Subcutaneous adipose tissue (tissue), 4 donors: Measurements from ENCODE around the gene EGLN1. TPM values are rescaled to one million over a fixed set of nuclear protein-coding genes. Genes with fewer than 3 reads are reported as not detected.

Experiments used
- total RNA-seq, 4 donors: library from RNA; depleted of rRNA; stranded (reverse); fragments of >200 nt; gene quantifications; one replicate each; pipeline ENCODE4 v1.1.0, GENCODE V29; 2016
- TF ChIP-seq, protein P1 (sequence below): fragments of 450-650 bp; IDR thresholded peaks from one replicate; pipeline ENCODE4 v1.5.1; 2016; ENCODE audit warnings: low read depth, mild to moderate bottlenecking, control low read depth, antibody characterized with exemption, moderate library complexity

Gene EGLN1
- total RNA-seq, 4 donors from 2014 or later = 30.9 to 50.2 (median 46.5) TPM

DNA sequence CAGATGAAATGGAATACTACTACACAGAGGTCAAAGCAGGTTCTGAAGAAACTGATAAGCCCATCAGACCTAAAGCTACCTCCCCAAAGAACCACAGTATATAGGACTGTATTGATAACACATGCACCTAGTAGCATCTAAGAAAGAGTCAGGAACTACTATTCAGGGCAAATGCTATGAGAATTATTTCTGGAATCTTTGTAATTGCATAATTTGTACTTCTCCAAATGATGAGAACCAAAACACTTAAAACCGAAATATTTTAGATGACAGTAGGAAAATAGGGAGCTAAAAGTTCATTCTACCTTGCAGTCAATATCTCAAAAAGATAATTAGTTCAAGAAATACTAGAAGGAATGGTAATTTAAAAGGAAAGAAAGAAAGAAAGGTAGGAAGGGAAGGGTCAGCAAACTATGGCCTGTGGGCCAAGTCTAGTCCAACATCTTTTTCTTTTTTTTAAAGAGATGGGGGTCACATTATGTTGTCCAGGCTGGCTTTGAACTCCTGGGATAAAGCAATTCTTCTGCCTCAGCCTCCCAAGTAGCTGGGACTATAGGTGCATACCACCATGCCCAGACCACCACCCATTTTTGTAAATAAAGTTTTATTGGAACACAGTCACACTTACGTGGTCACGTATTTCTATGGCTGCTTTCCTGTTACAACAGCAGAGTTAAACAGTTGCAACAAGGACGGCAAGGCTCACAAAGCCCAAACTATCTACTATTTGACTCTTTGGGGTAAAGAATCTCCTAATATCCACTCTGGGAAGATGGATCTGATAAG is 24.0 kb downstream of the EGLN1 start:
- TF ChIP-seq, protein P1, sequence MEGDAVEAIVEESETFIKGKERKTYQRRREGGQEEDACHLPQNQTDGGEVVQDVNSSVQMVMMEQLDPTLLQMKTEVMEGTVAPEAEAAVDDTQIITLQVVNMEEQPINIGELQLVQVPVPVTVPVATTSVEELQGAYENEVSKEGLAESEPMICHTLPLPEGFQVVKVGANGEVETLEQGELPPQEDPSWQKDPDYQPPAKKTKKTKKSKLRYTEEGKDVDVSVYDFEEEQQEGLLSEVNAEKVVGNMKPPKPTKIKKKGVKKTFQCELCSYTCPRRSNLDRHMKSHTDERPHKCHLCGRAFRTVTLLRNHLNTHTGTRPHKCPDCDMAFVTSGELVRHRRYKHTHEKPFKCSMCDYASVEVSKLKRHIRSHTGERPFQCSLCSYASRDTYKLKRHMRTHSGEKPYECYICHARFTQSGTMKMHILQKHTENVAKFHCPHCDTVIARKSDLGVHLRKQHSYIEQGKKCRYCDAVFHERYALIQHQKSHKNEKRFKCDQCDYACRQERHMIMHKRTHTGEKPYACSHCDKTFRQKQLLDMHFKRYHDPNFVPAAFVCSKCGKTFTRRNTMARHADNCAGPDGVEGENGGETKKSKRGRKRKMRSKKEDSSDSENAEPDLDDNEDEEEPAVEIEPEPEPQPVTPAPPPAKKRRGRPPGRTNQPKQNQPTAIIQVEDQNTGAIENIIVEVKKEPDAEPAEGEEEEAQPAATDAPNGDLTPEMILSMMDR = no peak

DNA sequence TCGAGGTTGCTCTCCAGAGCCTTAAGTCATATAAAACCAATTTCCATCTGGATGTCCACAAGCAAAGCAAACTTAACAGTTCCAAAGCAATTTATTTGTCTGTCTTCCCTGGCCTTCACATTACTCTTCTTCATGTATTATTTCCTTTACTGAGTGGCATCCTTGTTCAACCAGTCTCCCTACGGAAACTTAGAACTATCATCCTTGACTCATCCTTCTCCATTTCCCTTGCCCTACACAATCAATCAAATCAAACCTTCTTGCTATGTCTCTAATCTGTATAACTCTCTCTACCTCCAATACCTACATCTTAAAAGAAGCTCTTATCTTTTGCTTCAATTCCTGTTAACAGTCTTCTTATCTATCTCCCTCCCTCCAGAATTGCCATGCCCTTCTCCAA is 25.4 kb downstream of the EGLN1 start:
- TF ChIP-seq, protein P1 = no peak

DNA sequence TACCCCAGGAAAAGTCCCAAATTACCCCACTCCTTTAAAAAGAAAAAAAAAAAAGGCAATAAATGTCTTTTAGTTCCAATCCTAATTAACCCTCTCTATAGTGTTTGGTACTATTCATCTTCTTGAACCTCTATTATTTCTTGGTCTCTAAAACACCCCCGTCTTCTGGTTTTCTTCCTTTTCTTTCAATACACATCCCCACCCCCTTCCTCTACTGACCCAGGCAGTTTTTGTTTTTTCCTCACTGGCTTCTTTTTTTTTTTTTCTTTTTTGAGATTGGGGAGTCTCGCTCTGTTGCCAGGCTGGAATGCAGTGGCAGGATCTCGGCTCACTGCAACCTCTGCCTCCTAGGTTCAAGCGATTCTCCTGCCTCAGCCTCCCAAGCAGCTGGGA is 26.1 kb downstream of the EGLN1 start:
- TF ChIP-seq, protein P1 = no peak

DNA sequence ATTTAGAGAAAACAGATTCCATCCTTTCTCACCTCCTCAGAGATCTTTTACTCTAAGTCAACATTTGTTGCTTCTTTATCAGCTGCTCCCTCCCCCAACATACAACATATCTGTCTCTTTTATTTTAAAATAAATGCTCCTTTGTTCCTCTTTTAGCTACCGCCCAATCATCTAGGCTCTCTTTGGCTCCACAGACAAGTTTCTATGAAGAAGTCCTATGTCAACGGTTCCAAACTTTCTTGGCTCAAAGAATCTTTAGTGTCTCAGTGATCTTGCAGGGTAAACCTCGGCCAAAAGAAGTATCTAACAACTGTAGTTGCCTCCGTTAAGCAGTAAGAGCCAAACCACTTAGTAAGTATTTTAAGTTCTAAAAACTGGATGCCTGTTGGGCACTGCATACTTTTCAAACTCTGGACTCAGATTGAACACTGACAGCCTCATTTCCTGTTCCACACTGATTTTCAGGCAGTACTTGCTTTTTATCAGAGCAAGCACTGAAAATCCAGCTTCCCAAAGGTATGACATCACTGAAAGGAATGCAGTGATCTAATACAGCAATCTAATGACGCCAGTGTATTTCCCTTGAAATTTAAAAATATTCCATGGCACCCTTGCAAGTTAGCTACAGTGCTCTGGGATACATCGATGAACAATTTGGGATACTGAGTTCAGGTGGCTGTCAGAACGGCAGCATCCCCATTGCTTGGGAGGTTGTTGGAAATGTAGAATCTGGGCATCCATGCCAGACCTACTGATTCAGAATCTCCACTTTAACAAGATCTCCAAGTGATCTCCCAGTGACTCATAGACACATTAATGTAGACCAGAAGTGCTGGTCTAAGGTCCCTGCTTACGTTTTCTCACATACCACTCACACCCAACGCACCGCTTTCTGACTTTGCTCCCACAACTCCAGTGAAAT is 26.8 kb downstream of the EGLN1 start:
- TF ChIP-seq, protein P1 = no peak

DNA sequence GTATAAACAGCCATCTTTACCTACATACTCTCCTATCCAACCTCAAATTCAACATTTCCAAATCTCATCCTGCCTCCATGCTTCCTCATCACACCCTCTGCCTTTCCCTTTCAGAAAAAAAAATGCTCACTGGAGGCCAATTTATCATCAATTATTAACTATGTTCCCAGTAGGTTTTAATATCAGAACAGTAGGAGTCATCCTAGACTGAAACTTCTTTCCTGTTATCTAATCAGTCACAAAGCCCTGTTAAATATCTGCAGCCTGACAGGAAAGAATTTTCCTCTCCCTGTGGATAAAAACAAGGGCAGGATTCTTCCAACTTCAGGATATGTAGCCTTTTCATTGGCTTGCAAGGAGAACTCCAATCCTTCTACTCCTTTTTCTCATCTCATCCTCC is 28.4 kb downstream of the EGLN1 start:
- TF ChIP-seq, protein P1 = no peak

DNA sequence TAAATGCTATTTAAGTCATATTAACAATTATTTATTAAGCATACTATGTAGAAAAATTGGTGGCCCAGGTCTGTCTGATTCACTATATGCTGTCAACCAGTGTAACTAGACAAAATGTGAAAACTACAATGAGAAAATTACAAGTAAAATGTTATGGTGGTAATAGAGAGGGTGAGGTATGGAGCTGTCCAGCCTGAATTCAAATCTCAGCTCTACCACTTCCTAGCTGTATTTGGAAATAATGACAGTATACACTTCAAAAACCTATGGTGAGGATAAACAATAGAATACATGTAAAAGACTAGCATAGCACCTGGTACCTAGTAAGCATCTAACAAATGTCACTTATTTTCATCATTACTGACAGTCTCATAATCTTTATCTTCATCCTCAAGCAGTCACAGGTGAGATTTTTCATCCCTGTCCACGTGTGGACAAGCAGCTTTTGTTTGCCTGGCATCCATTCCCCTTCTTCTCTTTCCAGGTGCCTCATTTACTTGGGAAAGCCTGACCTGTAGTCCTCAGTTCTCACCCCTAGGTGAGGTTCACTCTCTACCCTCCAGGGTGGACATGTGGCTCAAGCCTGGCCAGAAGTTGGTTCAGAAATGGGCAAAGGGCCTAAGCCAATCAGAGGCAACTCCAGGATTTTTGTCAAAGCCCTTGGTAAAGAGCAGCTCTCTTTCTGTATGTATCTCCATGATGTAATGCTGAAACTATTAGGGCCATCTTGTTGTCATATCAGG is 29.5 kb downstream of the EGLN1 start:
- TF ChIP-seq, protein P1 = no peak
